HG03025 (cell line): ENCODE data around the gene NRXN3.

Experiments
- ATAC-seq: cut with Tn5 transposase; IDR thresholded peaks from one replicate; pipeline ENCODE4 v1.9.1; 2021; ENCODE audit warnings: mild to moderate bottlenecking, moderate library complexity; ENCODE audit not compliant: unreplicated experiment, low FRiP score

Gene NRXN3

GRCh38 chr14:79534703-79535353 is 1364.7 kb downstream of the NRXN3 start:
- ATAC-seq = no peak

GRCh38 chr14:79540394-79540793 is 1370.2 kb downstream of the NRXN3 start:
- no peak for ATAC-seq

- no peak for ATAC-seq
Measured at GRCh38 chr14:79542121-79542520, 1371.9 kb downstream of the NRXN3 start.

- no peak for ATAC-seq
Measured at GRCh38 chr14:79543348-79543747, 1373.2 kb downstream of the NRXN3 start.

GRCh38 chr14:79543967-79544697 is 1374.0 kb downstream of the NRXN3 start:
- no peak for ATAC-seq

GRCh38 chr14:79544698-79545070 is 1374.5 kb downstream of the NRXN3 start:
- ATAC-seq = no peak

GRCh38 chr14:79548836-79549235 is 1378.7 kb downstream of the NRXN3 start:
- ATAC-seq = no peak

- ATAC-seq = no peak
Measured at GRCh38 chr14:79549515-79549914, 1379.3 kb downstream of the NRXN3 start.

- ATAC-seq = no peak
Measured at GRCh38 chr14:79551523-79551922, 1381.3 kb downstream of the NRXN3 start.

GRCh38 chr14:79552778-79553177 is 1382.6 kb downstream of the NRXN3 start:
- ATAC-seq = no peak

- ATAC-seq = no peak
Measured at GRCh38 chr14:79554816-79555215, 1384.6 kb downstream of the NRXN3 start.

GRCh38 chr14:79555429-79555828 is 1385.3 kb downstream of the NRXN3 start:
- no peak for ATAC-seq

- no peak for ATAC-seq
Measured at GRCh38 chr14:79557309-79557708, 1387.1 kb downstream of the NRXN3 start.

GRCh38 chr14:79562185-79562584 is 1392.0 kb downstream of the NRXN3 start:
- no peak for ATAC-seq

- no peak for ATAC-seq
Measured at GRCh38 chr14:79564371-79564770, 1394.2 kb downstream of the NRXN3 start.

- ATAC-seq = no peak
Measured at GRCh38 chr14:79567306-79567705, 1397.1 kb downstream of the NRXN3 start.

- no peak for ATAC-seq
Measured at GRCh38 chr14:79568594-79568993, 1398.4 kb downstream of the NRXN3 start.

GRCh38 chr14:79569072-79569471 is 1398.9 kb downstream of the NRXN3 start:
- ATAC-seq = no peak

GRCh38 chr14:79570648-79571047 is 1400.5 kb downstream of the NRXN3 start:
- ATAC-seq = no peak

- no peak for ATAC-seq
Measured at GRCh38 chr14:79571366-79571765, 1401.2 kb downstream of the NRXN3 start.

- ATAC-seq = no peak
Measured at GRCh38 chr14:79573486-79573885, 1403.3 kb downstream of the NRXN3 start.

- no peak for ATAC-seq
Measured at GRCh38 chr14:79575032-79575431, 1404.9 kb downstream of the NRXN3 start.
